ENCODE data around the gene MPL. TPM values are rescaled to one million over a fixed set of nuclear protein-coding genes. Genes with fewer than 3 reads are reported as not detected.

MPL gene
- total and polyA plus RNA-seq, 2 of the 8 experiments (the other 6 are each of a cell fraction or from before 2014, with no cell fraction given): 0.08 TPM; not detected in 1

DNA sequence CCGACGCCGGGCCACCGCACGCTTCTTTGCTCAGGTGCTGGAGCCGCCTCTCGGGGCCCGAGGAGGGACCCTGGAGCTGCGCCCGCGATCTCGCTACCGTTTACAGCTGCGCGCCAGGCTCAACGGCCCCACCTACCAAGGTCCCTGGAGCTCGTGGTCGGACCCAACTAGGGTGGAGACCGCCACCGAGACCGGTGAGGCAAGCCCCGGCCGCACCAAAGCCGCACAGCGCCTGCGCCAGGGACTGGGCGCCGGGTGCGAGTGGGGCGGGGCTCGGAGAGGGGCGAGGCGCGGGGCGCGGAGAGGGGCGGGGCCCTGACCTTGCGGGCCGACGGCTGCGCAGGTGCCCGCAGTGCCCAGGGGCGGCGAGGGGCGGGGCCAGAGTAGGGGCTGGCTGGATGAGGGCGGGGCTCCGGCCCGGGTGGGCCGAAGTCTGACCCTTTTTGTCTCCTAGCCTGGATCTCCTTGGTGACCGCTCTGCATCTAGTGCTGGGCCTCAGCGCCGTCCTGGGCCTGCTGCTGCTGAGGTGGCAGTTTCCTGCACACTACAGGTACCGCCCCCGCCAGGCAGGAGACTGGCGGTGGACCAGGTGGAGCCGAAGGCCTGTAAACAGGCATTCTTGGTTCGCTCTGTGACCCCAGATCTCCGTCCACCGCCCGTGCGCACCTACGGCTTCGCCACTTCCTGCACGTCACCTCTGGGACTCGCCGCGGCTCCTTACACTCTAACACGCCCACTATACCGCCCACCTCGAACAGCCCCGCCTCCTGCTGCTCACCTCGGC lies 11.4 kb downstream of the MPL start (continued):
- no peak for TF ChIP-seq SP2 (IDR thresholded peaks at IDR 0.05; ENCODE audit: low read length)
- no peak for TF ChIP-seq CBX8 (IDR thresholded peaks at IDR 0.05; ENCODE audit: borderline replicate concordance, low read depth, low read length)
- peak; percentile 72 for TF ChIP-seq NRF1 (IDR thresholded peaks at IDR 0.05; ENCODE audit: low read depth, low read length)
- no peak for TF ChIP-seq FOSL1 (IDR thresholded peaks at IDR 0.05; ENCODE audit: insufficient read depth, low read depth, low read length)
- no peak for TF ChIP-seq HDAC6 (IDR thresholded peaks at IDR 0.05; ENCODE audit: low read depth, low read length)
- no peak for TF ChIP-seq CHD2 (IDR thresholded peaks at IDR 0.05; ENCODE audit: low read length)
- no peak for TF ChIP-seq CEBPB (IDR thresholded peaks at IDR 0.05; ENCODE audit: low read depth, low read length)
- TF ChIP-seq NANOG (IDR thresholded peaks at IDR 0.05; ENCODE audit: insufficient read depth, low read depth, low read length, poor library complexity, severe bottlenecking): no peak
- 0 out of 4 replicates have a peak, but pooled peaks have one; percentile 42 to 48 for TF ChIP-seq SIN3A (conservative IDR thresholded peaks at IDR 0.05 in 1 of 2, IDR thresholded peaks at IDR 0.05 in 1 of 2; ENCODE audit: low read depth in 1 of 2, low read length in 2 of 2)
- no peak for TF ChIP-seq ZNF274 (IDR thresholded peaks at IDR 0.05; ENCODE audit: borderline replicate concordance, extremely low read depth, low read length)
- no peak for TF ChIP-seq GTF2F1 (IDR thresholded peaks at IDR 0.05; ENCODE audit: borderline replicate concordance, low read depth, low read length)
- 0 out of 2 replicates have a peak, but pooled peaks have one; percentile 6 for TF ChIP-seq RBBP5 (IDR thresholded peaks at IDR 0.05; ENCODE audit: borderline replicate concordance, low read depth, low read length)
- TF ChIP-seq SIRT6 (IDR thresholded peaks at IDR 0.05; ENCODE audit: low read length): no peak
- no peak for TF ChIP-seq TCF12 (IDR thresholded peaks at IDR 0.05; ENCODE audit: low read depth, low read length)
- peak; percentile 79 for TF ChIP-seq MAX (IDR thresholded peaks at IDR 0.05)
- no peak for TF ChIP-seq EGR1 (IDR thresholded peaks at IDR 0.05; ENCODE audit: borderline replicate concordance, low read depth, low read length)
- peak; percentile 81 for TF ChIP-seq PHF8 (conservative IDR thresholded peaks at IDR 0.05; ENCODE audit: low read depth, low read length)
- TF ChIP-seq, protein P1, sequence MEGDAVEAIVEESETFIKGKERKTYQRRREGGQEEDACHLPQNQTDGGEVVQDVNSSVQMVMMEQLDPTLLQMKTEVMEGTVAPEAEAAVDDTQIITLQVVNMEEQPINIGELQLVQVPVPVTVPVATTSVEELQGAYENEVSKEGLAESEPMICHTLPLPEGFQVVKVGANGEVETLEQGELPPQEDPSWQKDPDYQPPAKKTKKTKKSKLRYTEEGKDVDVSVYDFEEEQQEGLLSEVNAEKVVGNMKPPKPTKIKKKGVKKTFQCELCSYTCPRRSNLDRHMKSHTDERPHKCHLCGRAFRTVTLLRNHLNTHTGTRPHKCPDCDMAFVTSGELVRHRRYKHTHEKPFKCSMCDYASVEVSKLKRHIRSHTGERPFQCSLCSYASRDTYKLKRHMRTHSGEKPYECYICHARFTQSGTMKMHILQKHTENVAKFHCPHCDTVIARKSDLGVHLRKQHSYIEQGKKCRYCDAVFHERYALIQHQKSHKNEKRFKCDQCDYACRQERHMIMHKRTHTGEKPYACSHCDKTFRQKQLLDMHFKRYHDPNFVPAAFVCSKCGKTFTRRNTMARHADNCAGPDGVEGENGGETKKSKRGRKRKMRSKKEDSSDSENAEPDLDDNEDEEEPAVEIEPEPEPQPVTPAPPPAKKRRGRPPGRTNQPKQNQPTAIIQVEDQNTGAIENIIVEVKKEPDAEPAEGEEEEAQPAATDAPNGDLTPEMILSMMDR (IDR thresholded peaks at IDR 0.05; ENCODE audit: control extremely low read depth in 1 of 3, insufficient read depth in 1 of 3, low read depth in 1 of 3, low read length in 3 of 3): no peak
- TF ChIP-seq TAF7 (optimal IDR thresholded peaks at IDR 0.05; ENCODE audit: borderline replicate concordance, low read depth, low read length): no peak
- 0 out of 2 replicates have a peak, but pooled peaks have one; percentile 42 for TF ChIP-seq GABPA (IDR thresholded peaks at IDR 0.05; ENCODE audit: borderline replicate concordance, insufficient read depth, low read length)
- TF ChIP-seq YY1 (IDR thresholded peaks at IDR 0.05; ENCODE audit: low read depth, low read length): no peak
- peak; percentile 16; the same call in 1 of the 2 replicates for TF ChIP-seq SP1 (IDR thresholded peaks at IDR 0.05; ENCODE audit: low read depth, low read length)
